GM20431 (cell line): ENCODE data around the gene HMGB4.

Experiments
- in situ Hi-C: fragments of 300-500 bp; cut with MseI, MboI; formaldehyde crosslinking; loops from one replicate; pipeline ENCODE4 v1.15.0; 2020; ENCODE audit warnings: low sequenced_read_pairs; ENCODE audit not compliant: unreplicated experiment

HMGB4 gene

GRCh38 chr1:33844166-33844565, 19.7 kb upstream of the HMGB4 start:
- in situ Hi-C loops, result no loop called here

GRCh38 chr1:33846861-33847260, 17.0 kb upstream of the HMGB4 start:
- in situ Hi-C loops, result no loop called here

- in situ Hi-C loops, result no loop called here
Measured at GRCh38 chr1:33848205-33848937, 15.5 kb upstream of the HMGB4 start.

- in situ Hi-C loops, result no loop called here
Measured at GRCh38 chr1:33849211-33849610, 14.7 kb upstream of the HMGB4 start.

- in situ Hi-C loops, result no loop called here
Measured at GRCh38 chr1:33850481-33850880, 13.4 kb upstream of the HMGB4 start.

- in situ Hi-C loops, result no loop called here
Measured at GRCh38 chr1:33852711-33853110, 11.2 kb upstream of the HMGB4 start.

- in situ Hi-C loops, result no loop called here
Measured at GRCh38 chr1:33853431-33853830, 10.4 kb upstream of the HMGB4 start.

- in situ Hi-C loops, result no loop called here
Measured at GRCh38 chr1:33854091-33854490, 9.8 kb upstream of the HMGB4 start.

- in situ Hi-C loops, result no loop called here
Measured at GRCh38 chr1:33860671-33861070, 3.2 kb upstream of the HMGB4 start.

GRCh38 chr1:33864460-33865389, 846 bp downstream of the HMGB4 start:
- in situ Hi-C loops, result no loop called here

- in situ Hi-C loops, result no loop called here
Measured at GRCh38 chr1:33866281-33866680, 2.4 kb downstream of the HMGB4 start.

GRCh38 chr1:33867684-33868083, 3.8 kb downstream of the HMGB4 start:
- in situ Hi-C loops, result no loop called here

GRCh38 chr1:33872275-33872674, 8.4 kb downstream of the HMGB4 start:
- in situ Hi-C loops, result no loop called here

GRCh38 chr1:33872683-33873082, 8.8 kb downstream of the HMGB4 start:
- in situ Hi-C loops, result no loop called here

GRCh38 chr1:33874636-33875035, 10.8 kb downstream of the HMGB4 start:
- in situ Hi-C loops, result no loop called here

GRCh38 chr1:33875862-33876261, 12.0 kb downstream of the HMGB4 start:
- in situ Hi-C loops, result no loop called here

- in situ Hi-C loops, result no loop called here
Measured at GRCh38 chr1:33876970-33877650, 13.2 kb downstream of the HMGB4 start.

GRCh38 chr1:33878392-33878791, 14.5 kb downstream of the HMGB4 start:
- in situ Hi-C loops, result no loop called here

- in situ Hi-C loops, result no loop called here
Measured at GRCh38 chr1:33880305-33880704, 16.4 kb downstream of the HMGB4 start.

- in situ Hi-C loops, result no loop called here
Measured at GRCh38 chr1:33886496-33886895, 22.6 kb downstream of the HMGB4 start.
